Mesothelial cell of epicardium (in vitro differentiated cells): Measurements from ENCODE around the gene BRAT1. TPM values are rescaled to one million over a fixed set of nuclear protein-coding genes. Genes with fewer than 3 reads are reported as not detected.

Source experiments
- DNase-seq, 2 experiments: peaks; one replicate each; pipeline ENCODE4 v3.0.0; 2021; ENCODE audit warnings: low spot score in 2 of 2; ENCODE audit not compliant: unreplicated experiment in 2 of 2
- H3K27ac Mint-ChIP-seq: 2 replicates; pipeline ENCODE4 v1.8.0; 2021; ENCODE audit warnings: mixed read lengths
- H3K27me3 Mint-ChIP-seq: 2 replicates; pipeline ENCODE4 v1.8.0; 2021; ENCODE audit warnings: low read depth, mixed read lengths
- H3K36me3 Mint-ChIP-seq: 2 replicates; pipeline ENCODE4 v1.8.0; 2021; ENCODE audit warnings: mixed read lengths
- H3K4me1 Mint-ChIP-seq: 2 replicates; pipeline ENCODE4 v1.8.0; 2021; ENCODE audit warnings: mixed read lengths
- H3K4me3 Mint-ChIP-seq: 2 replicates; pipeline ENCODE4 v1.8.0; 2021; ENCODE audit warnings: mild to moderate bottlenecking, moderate library complexity, mixed read lengths
- H3K9me3 Mint-ChIP-seq: 2 replicates; pipeline ENCODE4 v1.8.0; 2021; ENCODE audit warnings: mixed read lengths
- CTCF ChIP-seq: fragments of 200-600 bp; sonication (generic); IDR thresholded peaks from one replicate; pipeline ENCODE4 v1.5.0; 2021; ENCODE audit warnings: antibody characterized with exemption; ENCODE audit not compliant: unreplicated experiment
- total RNA-seq: library from RNA; stranded (reverse); gene quantifications from 3 replicates; pipeline ENCODE4 v1.2.1, GENCODE V29; 2021

The BRAT1 gene
- total RNA-seq, 1 donor from 2014 or later, result 47.6 TPM

GRCh38 chr7:2526659-2527504, 28.4 kb downstream of the BRAT1 start:
- no peak overlapping the region for H3K4me3 Mint-ChIP-seq
- peaks cover 4% of the 10 kb centered on the region for H3K36me3 Mint-ChIP-seq
- no peak for DNase-seq
- peaks cover 29% of the 10 kb centered on the region for H3K4me1 Mint-ChIP-seq
- no peak for TF ChIP-seq CTCF
- no peaks in the 10 kb centered on the region for H3K9me3 Mint-ChIP-seq
- peaks cover 6% of the 10 kb centered on the region for H3K27me3 Mint-ChIP-seq
- H3K27ac Mint-ChIP-seq, result no peak overlapping the region

- Mint-ChIP-seq H3K27ac (no peak overlapping the region), H3K4me3 (no peak overlapping the region)
- no peak for DNase-seq
Measured at GRCh38 chr7:2525658-2526630, 29.4 kb downstream of the BRAT1 start.

GRCh38 chr7:2524808-2525657, 30.3 kb downstream of the BRAT1 start:
- TF ChIP-seq CTCF, result no peak
- no peak for DNase-seq
- H3K4me3 Mint-ChIP-seq, result no peak overlapping the region
- no peaks in the 10 kb centered on the region for H3K9me3 Mint-ChIP-seq
- peaks cover 4% of the 10 kb centered on the region for H3K36me3 Mint-ChIP-seq
- H3K4me1 Mint-ChIP-seq, result peaks cover 42% of the 10 kb centered on the region
- H3K27me3 Mint-ChIP-seq, result peaks cover 18% of the 10 kb centered on the region
- no peak overlapping the region for H3K27ac Mint-ChIP-seq

More at GRCh38 chr7:2525658-2526630, 29.4 kb downstream of the BRAT1 start:
- TF ChIP-seq CTCF, result no peak
- Mint-ChIP-seq H3K9me3 (no peaks in the 10 kb centered on the region), H3K36me3 (peaks cover 4% of the 10 kb centered on the region), H3K4me1 (peaks cover 33% of the 10 kb centered on the region), H3K27me3 (peaks cover 11% of the 10 kb centered on the region)

GRCh38 chr7:2523941-2524807, 31.1 kb downstream of the BRAT1 start:
- H3K4me3 Mint-ChIP-seq, result no peak overlapping the region
- no peak overlapping the region for H3K27ac Mint-ChIP-seq
- H3K4me1 Mint-ChIP-seq, result peaks cover 42% of the 10 kb centered on the region
- TF ChIP-seq CTCF, result no peak
- H3K27me3 Mint-ChIP-seq, result peaks cover 18% of the 10 kb centered on the region
- no peak for DNase-seq
- no peaks in the 10 kb centered on the region for H3K9me3 Mint-ChIP-seq
- peaks cover 4% of the 10 kb centered on the region for H3K36me3 Mint-ChIP-seq
